ENCODE results near the gene BICRA.
A peak's percentile ranks its signal among the peaks of the same experiment; 100 is the strongest.

The BICRA gene

GRCh38 chr19:47607564-47608073 lies 1.3 kb upstream of the BICRA start:
- H3K79me2 ChIP-seq (ENCODE audit: insufficient read depth, low read length): peaks cover 46% of the 10 kb centered on the region
- peak overlapping the region; percentile 93 for H3K27ac ChIP-seq (ENCODE audit: low read length)
- DNase-seq (no peak), ATAC-seq (ENCODE audit: insufficient read depth, low read depth) (no peak)
- peaks cover 3% of the 10 kb centered on the region; the same call in 1 of the 2 replicates for H3K36me3 ChIP-seq (ENCODE audit: insufficient read depth, low read length)
- no peak for TF ChIP-seq EZH2 (IDR thresholded peaks at IDR 0.05; ENCODE audit: borderline replicate concordance, low read depth, low read length, severe bottlenecking)
- no peak for TF ChIP-seq CTCF (IDR thresholded peaks at IDR 0.05; ENCODE audit: borderline replicate concordance, extremely low read depth, low read length, poor library complexity, severe bottlenecking)
- H3K4me3 ChIP-seq (ENCODE audit: low read depth in 1 of 2, low read length in 2 of 2): peak overlapping the region; percentile 100
- H3K4me2 ChIP-seq (ENCODE audit: insufficient read depth, low read length): peak overlapping the region; percentile 98
- peaks cover 24% of the 10 kb centered on the region for H4K20me1 ChIP-seq (ENCODE audit: insufficient read depth, low read length)
- H3K9ac ChIP-seq (ENCODE audit: low read depth, low read length): peak overlapping the region; percentile 100
- H2AFZ ChIP-seq (ENCODE audit: low read depth, low read length): peak overlapping the region; percentile 94
- H3K9me3 ChIP-seq (ENCODE audit: insufficient read depth, low read length, severe bottlenecking): no peaks in the 10 kb centered on the region
- H3K4me1 ChIP-seq (ENCODE audit: insufficient read depth, low read length): peaks cover 22% of the 10 kb centered on the region
- no peaks in the 10 kb centered on the region for H3K27me3 ChIP-seq (ENCODE audit: insufficient read depth, low read length, poor library complexity)

GRCh38 chr19:47608074-47608918 lies 638 bp upstream of the BICRA start:
- H3K4me1 ChIP-seq (ENCODE audit: insufficient read depth, low read length): peaks cover 22% of the 10 kb centered on the region
- no peaks in the 10 kb centered on the region for H3K9me3 ChIP-seq (ENCODE audit: insufficient read depth, low read length, severe bottlenecking)
- DNase-seq (peak; percentile 95), ATAC-seq (ENCODE audit: insufficient read depth, low read depth) (peak; percentile 91)
- peak overlapping the region; percentile 100 for H3K9ac ChIP-seq (ENCODE audit: low read depth, low read length)
- peaks cover 52% of the 10 kb centered on the region for H3K79me2 ChIP-seq (ENCODE audit: insufficient read depth, low read length)
- H3K27ac ChIP-seq (ENCODE audit: low read length): peak overlapping the region; percentile 93
- H2AFZ ChIP-seq (ENCODE audit: low read depth, low read length): peak overlapping the region; percentile 94
- H3K27me3 ChIP-seq (ENCODE audit: insufficient read depth, low read length, poor library complexity): no peaks in the 10 kb centered on the region
- H3K36me3 ChIP-seq (ENCODE audit: insufficient read depth, low read length): peaks cover 3% of the 10 kb centered on the region; the same call in 1 of the 2 replicates
- H4K20me1 ChIP-seq (ENCODE audit: insufficient read depth, low read length): peaks cover 31% of the 10 kb centered on the region
- H3K4me3 ChIP-seq (ENCODE audit: low read depth in 1 of 2, low read length in 2 of 2): peak overlapping the region; percentile 100
- TF ChIP-seq EZH2 (IDR thresholded peaks at IDR 0.05; ENCODE audit: borderline replicate concordance, low read depth, low read length, severe bottlenecking) (no peak), CTCF (IDR thresholded peaks at IDR 0.05; ENCODE audit: borderline replicate concordance, extremely low read depth, low read length, poor library complexity, severe bottlenecking) (peak; percentile 22)
- peak overlapping the region; percentile 98 for H3K4me2 ChIP-seq (ENCODE audit: insufficient read depth, low read length)

GRCh38 chr19:47609906-47610894 lies 1.3 kb downstream of the BICRA start:
- Histone ChIP-seq H3K9me3 (ENCODE audit: insufficient read depth, low read length, severe bottlenecking) (no peaks in the 10 kb centered on the region), H3K9ac (ENCODE audit: low read depth, low read length) (peak overlapping the region; percentile 100), H3K27me3 (ENCODE audit: insufficient read depth, low read length, poor library complexity) (no peaks in the 10 kb centered on the region), H3K4me1 (ENCODE audit: insufficient read depth, low read length) (peaks cover 22% of the 10 kb centered on the region), H3K79me2 (ENCODE audit: insufficient read depth, low read length) (peaks cover 71% of the 10 kb centered on the region), H3K27ac (ENCODE audit: low read length) (peak overlapping the region; percentile 54), H3K4me2 (ENCODE audit: insufficient read depth, low read length) (peak overlapping the region; percentile 93), H3K4me3 (ENCODE audit: low read depth in 1 of 2, low read length in 2 of 2) (peak overlapping the region; percentile 92 to 100), H3K36me3 (ENCODE audit: insufficient read depth, low read length) (peaks cover 7% of the 10 kb centered on the region; the same call in 1 of the 2 replicates), H4K20me1 (ENCODE audit: insufficient read depth, low read length) (peaks cover 50% of the 10 kb centered on the region), H2AFZ (ENCODE audit: low read depth, low read length) (peak overlapping the region; percentile 24; the same call in 1 of the 2 replicates)
- DNase-seq: peak; percentile 70
- ATAC-seq (ENCODE audit: insufficient read depth, low read depth): peak; percentile 52
- TF ChIP-seq EZH2 (IDR thresholded peaks at IDR 0.05; ENCODE audit: borderline replicate concordance, low read depth, low read length, severe bottlenecking): no peak
- no peak for TF ChIP-seq CTCF (IDR thresholded peaks at IDR 0.05; ENCODE audit: borderline replicate concordance, extremely low read depth, low read length, poor library complexity, severe bottlenecking)

Measured in DND-41 (cell line).